Measurements from ENCODE around the gene STAC2. TPM values are rescaled to one million over a fixed set of nuclear protein-coding genes. Genes with fewer than 3 reads are reported as not detected.

Gene STAC2
- total RNA-seq, 2 donors from 2014 or later: not detected

- peaks cover 24% of the 10 kb centered on the region for H3K4me1 ChIP-seq
- intact Hi-C loops (cut with DNase I): no loop called here
- no peaks in the 10 kb centered on the region for H3K27me3 ChIP-seq
- H3K36me3 ChIP-seq (replicated peaks in 1 of 2; ENCODE audit: insufficient read depth in 1 of 2, low read depth in 2 of 2): no peaks in the 10 kb centered on the region
- no peaks in the 10 kb centered on the region for H3K9me3 ChIP-seq
- 63 to 65% methylated on average over 8 to 10 of the region's 10 CpGs for whole genome bisulfite sequencing, 2 donors
- H3K27ac ChIP-seq: no peak overlapping the region
- no peak overlapping the region for H3K4me3 ChIP-seq
- DNase-seq (no peak), ATAC-seq (no peak)
- TF ChIP-seq CTCF (IDR thresholded peaks at IDR 0.05): no peak
- no peak for TF ChIP-seq POLR2A (IDR thresholded peaks at IDR 0.05)
Measured at GRCh38 chr17:39173526-39174274, 52.0 kb downstream of the STAC2 start.

- TF ChIP-seq POLR2A (IDR thresholded peaks at IDR 0.05) (no peak), CTCF (IDR thresholded peaks at IDR 0.05) (no peak)
- intact Hi-C loops (cut with DNase I): no loop called here
- Histone ChIP-seq H3K36me3 (replicated peaks in 1 of 2; ENCODE audit: insufficient read depth in 1 of 2, low read depth in 2 of 2) (no peaks in the 10 kb centered on the region), H3K27me3 (no peaks in the 10 kb centered on the region), H3K4me3 (no peak overlapping the region), H3K9me3 (no peaks in the 10 kb centered on the region), H3K27ac (no peak overlapping the region), H3K4me1 (peaks cover 24% of the 10 kb centered on the region)
- DNase-seq: no peak
- WGBS, 2 donors: 73 to 84% methylated on average over 5 of the region's 5 CpGs
- ATAC-seq: no peak
Measured at GRCh38 chr17:39173080-39173479, 52.7 kb downstream of the STAC2 start.

- ATAC-seq (peak; percentile 74), DNase-seq (peak; percentile 48 to 80 (median 71))
- Histone ChIP-seq H3K4me1 (peaks cover 31% of the 10 kb centered on the region), H3K27ac (peak overlapping the region; percentile 9 to 63 (median 41)), H3K27me3 (no peaks in the 10 kb centered on the region), H3K4me3 (no peak overlapping the region), H3K9me3 (no peaks in the 10 kb centered on the region), H3K36me3 (replicated peaks in 1 of 2; ENCODE audit: insufficient read depth in 1 of 2, low read depth in 2 of 2) (no peaks in the 10 kb centered on the region)
- intact Hi-C loops (cut with DNase I): no loop called here
- 38 to 45% methylated on average over 5 of the region's 5 CpGs for WGBS, 2 donors
- TF ChIP-seq CTCF (IDR thresholded peaks at IDR 0.05) (no peak), POLR2A (IDR thresholded peaks at IDR 0.05) (no peak)
Measured at GRCh38 chr17:39171933-39172332, 53.8 kb downstream of the STAC2 start.

DNA sequence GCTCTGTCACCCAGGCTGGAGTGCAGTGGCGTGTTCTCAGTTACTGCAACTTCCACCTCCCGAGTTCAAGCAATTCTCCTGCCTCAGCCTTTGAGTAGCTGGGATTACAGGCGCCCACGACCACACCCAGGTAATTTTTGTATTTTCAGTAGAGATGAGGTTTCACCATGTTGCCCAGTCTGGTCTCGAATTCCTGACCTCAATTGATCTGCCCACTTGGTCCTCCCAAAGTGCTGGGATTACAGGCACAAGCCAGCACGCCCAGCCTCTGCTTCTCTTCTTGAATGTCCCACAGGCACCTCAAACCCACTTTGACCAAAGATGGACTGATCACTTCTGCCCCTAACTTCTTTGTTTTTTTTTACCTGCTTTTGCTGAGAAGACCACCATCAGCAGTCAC, 55.2 kb downstream of the STAC2 start:
- intact Hi-C loops (cut with DNase I): no loop called here
- Histone ChIP-seq H3K27ac (no peak overlapping the region), H3K9me3 (no peaks in the 10 kb centered on the region), H3K36me3 (replicated peaks in 1 of 2; ENCODE audit: insufficient read depth in 1 of 2, low read depth in 2 of 2) (no peaks in the 10 kb centered on the region), H3K4me1 (peaks cover 45% of the 10 kb centered on the region), H3K4me3 (no peak overlapping the region), H3K27me3 (no peaks in the 10 kb centered on the region)
- ATAC-seq: no peak
- DNase-seq: no peak
- WGBS, 2 donors: 77 to 92% methylated on average over 6 of the region's 6 CpGs
- no peak for TF ChIP-seq POLR2A (IDR thresholded peaks at IDR 0.05)
- no peak for TF ChIP-seq CTCF (IDR thresholded peaks at IDR 0.05)

- TF ChIP-seq CTCF (IDR thresholded peaks at IDR 0.05): no peak
- no peak for TF ChIP-seq POLR2A (IDR thresholded peaks at IDR 0.05)
Measured at GRCh38 chr17:39170109-39170508, 55.6 kb downstream of the STAC2 start.

More at GRCh38 chr17:39170109-39170508, 55.6 kb downstream of the STAC2 start:
- 61 to 79% methylated on average over 4 of the region's 4 CpGs for WGBS, 2 donors
- Histone ChIP-seq H3K4me3 (no peak overlapping the region), H3K27ac (no peak overlapping the region), H3K27me3 (no peaks in the 10 kb centered on the region), H3K4me1 (peaks cover 49% of the 10 kb centered on the region), H3K9me3 (no peaks in the 10 kb centered on the region), H3K36me3 (replicated peaks in 1 of 2; ENCODE audit: insufficient read depth in 1 of 2, low read depth in 2 of 2) (no peaks in the 10 kb centered on the region)
- DNase-seq (no peak), ATAC-seq (no peak)
- intact Hi-C loops (cut with DNase I): no loop called here

Data from body of pancreas (tissue), 4 donors.